OCI-M2 (cell line): ENCODE measurements around the gene TSHZ3.

Source experiments
- DNase-seq: peaks from one replicate; lab custom pipeline; 2025; ENCODE audit not compliant: unreplicated experiment; lab: John Stamatoyannopoulos, UW

The TSHZ3 gene, protein sequence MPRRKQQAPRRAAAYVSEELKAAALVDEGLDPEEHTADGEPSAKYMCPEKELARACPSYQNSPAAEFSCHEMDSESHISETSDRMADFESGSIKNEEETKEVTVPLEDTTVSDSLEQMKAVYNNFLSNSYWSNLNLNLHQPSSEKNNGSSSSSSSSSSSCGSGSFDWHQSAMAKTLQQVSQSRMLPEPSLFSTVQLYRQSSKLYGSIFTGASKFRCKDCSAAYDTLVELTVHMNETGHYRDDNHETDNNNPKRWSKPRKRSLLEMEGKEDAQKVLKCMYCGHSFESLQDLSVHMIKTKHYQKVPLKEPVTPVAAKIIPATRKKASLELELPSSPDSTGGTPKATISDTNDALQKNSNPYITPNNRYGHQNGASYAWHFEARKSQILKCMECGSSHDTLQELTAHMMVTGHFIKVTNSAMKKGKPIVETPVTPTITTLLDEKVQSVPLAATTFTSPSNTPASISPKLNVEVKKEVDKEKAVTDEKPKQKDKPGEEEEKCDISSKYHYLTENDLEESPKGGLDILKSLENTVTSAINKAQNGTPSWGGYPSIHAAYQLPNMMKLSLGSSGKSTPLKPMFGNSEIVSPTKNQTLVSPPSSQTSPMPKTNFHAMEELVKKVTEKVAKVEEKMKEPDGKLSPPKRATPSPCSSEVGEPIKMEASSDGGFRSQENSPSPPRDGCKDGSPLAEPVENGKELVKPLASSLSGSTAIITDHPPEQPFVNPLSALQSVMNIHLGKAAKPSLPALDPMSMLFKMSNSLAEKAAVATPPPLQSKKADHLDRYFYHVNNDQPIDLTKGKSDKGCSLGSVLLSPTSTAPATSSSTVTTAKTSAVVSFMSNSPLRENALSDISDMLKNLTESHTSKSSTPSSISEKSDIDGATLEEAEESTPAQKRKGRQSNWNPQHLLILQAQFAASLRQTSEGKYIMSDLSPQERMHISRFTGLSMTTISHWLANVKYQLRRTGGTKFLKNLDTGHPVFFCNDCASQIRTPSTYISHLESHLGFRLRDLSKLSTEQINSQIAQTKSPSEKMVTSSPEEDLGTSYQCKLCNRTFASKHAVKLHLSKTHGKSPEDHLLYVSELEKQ

DNA sequence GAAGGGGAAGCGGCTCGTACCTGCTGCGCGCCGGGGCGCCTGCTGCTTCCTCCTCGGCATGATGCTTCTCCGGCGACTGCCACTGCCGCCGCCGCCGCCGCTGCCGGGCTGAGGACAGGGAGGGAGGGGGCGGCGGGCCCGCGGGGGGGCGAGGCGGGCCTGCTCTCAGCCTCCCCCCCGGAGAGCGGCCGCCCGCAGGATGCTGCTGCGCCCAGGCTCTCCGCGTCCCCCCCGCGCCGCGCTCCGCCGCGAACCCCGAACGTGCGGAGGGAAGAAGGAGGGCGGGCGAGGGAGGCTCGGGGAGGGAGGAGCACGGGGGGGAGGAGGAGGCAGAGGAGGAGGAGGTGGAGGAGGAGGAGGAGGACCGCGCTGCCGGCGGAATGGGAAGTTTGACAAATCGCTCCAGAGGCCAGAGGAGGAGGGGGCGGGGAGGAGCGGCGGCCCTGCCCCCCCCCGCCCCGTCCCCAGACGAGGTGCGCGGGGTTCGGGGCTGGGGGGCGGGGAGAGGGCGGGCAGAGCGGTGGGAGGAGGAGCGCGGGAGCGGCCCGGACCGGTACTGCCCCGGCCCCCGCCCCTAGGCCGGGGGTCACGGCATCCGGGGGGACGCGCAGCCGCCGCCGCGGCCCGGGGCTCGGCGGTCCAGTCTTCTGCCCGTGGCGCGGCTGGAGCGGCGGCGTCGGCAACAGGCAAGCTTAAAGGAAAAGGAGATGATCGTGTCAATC, at the start of gene TSHZ3:
Gene TSHZ3, minus strand, starts transcription at position 277 of the 722 bp plus-strand sequence. Its CDS starts 217 bp downstream, at position 60.
- no peak for DNase-seq

DNA sequence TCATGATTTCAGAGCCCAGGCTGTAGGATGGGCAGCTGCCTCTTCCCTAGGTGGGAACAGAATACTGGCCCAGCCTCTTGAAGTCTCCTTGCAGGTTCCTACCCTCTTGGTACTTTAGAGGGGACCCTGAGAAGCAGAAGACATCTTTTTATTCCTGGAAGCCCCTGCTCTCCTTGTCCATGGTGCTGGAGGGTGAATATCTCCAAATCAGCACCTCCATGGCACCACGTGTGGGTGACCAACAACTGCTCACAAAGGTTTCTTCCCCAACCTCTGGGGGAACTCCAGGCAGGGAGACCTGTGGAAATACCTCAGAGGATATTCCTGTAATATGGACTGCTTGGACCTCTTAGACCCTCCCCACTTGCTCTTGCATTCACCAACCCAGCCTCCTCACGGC, 48.1 kb upstream of the TSHZ3 start:
- no peak for DNase-seq

DNA sequence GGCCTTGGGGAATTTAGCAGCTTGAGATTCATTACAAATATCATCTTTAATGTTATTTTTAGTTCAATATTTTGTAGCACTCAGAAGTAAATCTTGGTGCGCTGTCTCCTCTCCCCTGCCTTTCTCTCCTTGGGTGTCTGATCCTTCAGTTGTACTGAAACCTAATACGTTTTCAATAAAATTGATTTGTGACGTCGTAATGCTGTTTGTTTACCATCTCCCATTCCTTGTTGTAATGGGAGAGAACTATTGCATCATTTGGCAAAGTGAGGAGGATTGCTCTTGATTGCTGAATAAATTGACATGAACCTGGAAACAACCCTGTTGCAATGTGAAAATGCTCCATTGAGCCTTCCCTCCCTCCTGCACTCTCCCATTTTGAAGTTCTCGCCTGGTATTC, 43.2 kb upstream of the TSHZ3 start:
- DNase-seq = no peak

DNA sequence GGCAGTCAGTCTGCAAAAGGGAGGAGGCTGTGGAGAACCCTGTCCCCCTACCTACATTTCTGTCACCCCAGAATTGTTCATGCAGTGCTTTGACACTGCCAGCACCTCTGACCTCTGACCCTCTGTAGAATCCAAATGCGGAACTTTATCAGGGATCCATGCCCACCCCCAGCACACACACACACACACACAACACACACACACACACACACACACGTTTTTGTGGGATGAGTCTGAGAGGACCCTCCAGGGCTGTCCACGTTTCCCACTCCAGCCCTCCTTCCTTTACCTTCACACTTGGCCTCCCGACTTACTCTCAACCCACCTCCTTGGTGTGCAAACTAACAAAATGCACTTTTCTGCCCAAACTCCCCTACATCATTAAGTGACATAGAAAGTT, 42.3 kb upstream of the TSHZ3 start:
- no peak for DNase-seq

DNA sequence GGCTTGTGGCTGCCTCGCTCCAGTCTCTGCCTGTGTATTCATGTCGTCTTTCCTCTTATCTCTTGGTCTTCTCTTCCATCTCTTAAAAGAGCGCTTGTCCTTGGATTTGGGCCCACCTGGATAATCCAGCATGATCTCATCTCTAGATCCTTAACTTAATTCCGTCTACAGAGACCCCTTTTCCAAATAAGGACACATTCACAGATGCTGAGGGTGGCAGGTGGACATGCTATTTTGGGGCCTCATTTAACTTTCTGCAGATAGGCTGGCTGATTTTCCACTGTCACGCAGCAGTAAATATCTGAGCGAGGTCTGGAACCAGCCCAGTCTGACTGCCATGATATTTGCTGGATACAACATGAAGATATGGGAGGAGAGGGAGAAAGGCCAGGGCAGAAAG, 41.5 kb upstream of the TSHZ3 start:
- DNase-seq = no peak

DNA sequence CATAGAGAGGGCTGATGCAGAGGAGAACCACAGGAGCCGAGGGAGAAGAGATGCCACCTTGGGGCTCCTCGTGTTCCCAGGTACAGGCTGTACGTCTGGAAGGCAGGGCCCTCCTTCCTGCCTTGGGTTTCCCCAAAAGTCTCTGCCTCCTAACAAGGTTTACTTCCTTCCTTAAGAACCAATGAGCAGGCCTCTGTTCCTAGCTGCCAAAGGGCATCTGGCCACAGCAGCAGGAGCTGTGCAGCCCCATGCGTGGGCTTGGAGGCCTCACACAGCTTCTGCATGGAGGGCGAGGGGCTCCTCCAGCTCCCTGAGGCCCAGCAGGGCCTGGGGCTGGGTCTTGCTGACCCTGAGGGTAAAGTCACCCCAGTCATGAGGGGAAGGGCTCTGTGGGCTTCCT, 40.6 kb upstream of the TSHZ3 start:
- no peak for DNase-seq

DNA sequence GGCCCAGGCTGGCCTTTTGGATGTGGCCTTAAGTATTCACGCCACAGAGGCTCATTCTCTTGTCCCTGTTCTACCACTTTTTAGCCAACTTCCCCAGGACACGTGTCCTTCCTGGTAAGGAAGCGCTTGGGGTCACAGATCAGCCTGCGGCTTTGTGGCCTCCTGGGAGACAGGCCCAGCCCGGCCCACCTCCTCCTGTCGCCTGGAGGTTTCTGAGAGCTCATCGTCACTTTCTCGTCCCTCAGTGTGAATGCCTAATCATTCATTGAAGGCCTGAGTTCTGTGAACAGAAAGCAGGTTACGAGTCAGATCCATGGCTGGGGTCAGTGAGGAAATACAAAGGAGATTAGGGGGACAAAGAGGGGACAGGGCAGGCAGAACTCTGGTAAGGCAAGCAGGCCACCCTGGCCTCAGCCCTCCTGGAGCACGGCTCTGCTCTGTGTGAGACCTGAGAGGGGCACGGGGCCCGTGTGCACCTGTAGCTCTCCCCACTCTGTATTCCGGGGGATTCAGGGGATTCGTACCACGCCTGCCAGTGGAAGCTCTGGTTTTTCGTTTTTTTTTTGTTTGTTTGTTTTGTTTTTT, 38.6 kb upstream of the TSHZ3 start:
- no peak for DNase-seq

DNA sequence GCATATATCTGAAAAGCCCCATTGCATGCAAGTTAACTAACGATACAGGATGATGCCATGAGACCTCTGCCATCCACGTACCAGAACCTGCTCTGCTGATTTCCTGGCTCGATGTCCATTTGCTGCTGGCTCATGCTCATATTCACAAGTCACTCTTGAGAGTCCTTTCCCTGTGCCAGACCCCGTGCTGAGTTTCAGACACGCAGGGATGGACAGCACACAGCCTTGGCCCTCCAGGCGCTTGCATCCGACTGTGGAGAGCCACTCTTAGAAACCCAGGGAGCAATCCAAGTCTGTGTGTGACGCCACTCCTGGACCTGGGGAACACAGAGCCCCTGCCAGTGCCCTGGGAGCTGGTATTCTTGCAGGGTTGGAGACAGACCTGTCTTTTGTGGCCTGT, 37.6 kb upstream of the TSHZ3 start:
- no peak for DNase-seq

DNA sequence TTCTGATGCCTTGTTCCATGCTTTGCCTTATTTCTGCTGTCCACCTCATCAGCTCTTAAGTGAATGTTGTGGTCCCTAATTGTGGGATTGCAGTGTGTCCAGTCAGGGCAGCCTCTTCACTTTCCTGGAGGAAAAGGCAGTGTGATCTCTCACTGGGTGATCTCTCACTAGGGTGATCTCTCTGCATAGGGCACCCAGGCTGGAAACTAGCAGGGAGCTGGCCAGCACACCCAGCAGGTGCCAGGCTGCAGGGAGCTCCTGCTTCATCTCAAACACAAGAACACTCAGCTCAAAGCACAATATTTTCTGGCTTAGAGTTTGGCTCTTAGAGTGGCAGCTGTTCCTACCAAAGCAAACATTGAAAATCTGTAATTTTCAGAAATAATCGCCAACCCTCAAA, 36.5 kb upstream of the TSHZ3 start:
- no peak for DNase-seq

DNA sequence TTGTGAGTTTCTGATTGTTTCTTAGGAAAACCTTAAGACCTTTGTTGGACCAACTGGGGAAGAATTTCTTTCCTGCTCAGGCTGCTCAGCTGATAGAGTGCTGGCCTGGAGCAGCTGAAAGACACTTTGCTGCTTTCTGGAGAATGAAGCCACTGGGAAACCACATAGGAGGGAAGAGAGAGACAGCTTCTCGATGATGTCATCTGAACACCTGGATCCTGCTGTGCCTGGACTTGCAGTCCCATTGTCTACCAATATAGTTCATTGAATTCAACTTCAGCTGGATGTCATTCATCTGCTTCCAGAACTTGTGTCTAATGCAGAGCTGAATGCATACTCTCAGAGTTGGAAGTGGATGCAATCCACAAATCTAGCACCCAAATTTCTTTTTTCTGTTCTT, 34.3 kb upstream of the TSHZ3 start:
- DNase-seq = no peak

DNA sequence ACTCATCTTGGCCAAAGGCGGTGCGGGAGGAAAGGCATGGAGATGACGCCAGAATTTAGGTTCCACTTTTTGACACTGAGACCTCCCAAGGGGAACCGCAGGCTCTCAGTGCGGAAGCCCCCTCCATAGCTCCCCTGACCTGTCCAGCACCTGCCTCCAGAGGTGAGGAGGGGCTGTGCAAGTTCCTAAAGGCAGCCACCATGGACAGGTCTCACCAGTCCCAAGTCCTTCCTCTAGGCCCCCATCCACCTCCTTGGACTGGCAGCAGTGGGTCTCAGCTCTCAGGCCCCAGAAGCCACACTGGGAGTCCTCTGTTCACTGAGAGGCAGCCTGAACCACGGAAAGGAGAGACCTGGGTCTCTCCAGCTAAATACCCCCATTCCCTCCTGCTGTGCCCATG, 31.6 kb upstream of the TSHZ3 start:
- no peak for DNase-seq

DNA sequence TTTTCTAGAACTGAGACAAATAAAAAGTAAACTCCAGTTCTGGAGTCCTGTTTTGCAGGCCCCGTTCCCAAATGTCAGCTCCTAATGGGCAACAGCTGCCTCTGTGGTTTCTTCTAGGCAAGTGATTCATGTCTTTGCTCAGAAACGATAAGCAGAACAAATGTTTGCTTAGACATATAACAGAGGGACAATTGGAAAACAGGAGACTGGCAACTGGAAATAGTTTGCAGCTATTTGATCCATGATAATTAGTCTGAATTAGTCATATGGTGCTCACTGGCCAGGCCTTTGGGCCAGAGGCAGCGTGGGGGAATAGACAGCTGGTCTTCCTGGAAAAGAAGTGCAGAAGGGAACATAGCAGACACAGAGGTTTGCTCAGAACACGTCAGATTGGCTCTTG, 29.2 kb upstream of the TSHZ3 start:
- no peak for DNase-seq

DNA sequence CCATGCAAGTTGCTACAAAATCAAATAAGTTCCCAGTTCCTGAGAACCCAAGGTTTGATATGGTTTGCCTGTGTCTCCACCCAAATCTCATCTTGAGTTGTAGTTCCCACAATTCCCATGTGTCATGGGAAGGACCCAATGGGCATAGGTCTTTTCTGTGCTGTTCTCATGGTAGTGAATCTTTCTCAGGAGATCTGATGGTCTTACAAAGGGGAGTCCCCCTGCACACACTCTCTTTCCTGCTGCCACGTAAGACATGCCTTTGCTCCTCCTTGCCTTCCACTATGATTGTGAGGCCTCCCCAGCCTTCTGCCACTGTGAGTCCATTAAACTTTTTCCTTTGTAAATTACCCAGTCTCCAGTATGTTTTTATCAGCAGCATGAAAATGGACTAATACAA, 28.5 kb upstream of the TSHZ3 start:
- DNase-seq = no peak

DNA sequence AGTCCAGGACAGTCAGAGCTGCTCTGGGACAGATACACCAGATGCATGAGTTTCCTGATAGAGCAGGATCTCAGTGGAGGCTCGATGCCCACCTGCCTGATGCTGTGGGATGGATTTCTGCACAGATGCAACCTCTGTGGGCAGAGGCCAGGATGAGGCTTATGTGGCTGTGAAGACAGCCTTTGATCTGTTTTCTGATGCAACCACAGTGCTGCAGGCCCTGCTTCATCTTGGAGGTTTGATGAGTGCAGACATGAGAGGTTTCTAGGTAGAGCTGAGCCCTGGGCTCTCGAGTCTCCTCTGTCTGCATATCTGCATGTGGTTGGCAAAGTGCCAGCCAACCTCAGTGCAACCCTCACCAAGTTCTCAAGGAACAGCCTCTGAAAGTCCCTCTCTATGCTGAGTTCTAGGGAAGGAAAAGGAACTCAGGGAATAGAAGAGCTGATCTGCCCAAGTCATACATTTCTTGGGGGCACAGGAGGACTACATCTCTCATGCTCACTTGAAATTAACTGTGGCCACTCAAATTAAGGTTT, 23.1 kb upstream of the TSHZ3 start:
- no peak for DNase-seq

DNA sequence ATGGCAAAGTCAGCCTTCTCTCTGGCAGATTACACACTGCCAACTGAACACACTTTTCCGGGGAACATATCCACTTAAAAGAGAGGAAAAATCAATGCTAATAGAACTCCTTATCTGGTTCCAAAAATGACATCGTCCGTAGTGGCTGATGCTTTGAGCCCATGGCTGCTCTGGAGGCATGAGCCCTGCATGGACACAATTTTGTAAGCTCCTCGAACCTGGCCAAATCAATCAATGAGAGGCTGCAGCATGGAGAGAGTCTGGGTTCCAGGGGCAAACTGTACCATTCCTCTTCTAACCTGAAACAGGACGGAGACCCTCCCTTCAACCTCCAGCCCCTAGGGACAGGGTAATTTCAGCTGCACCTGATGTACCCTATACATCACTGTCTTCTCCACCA, 21.0 kb upstream of the TSHZ3 start:
- DNase-seq = no peak

DNA sequence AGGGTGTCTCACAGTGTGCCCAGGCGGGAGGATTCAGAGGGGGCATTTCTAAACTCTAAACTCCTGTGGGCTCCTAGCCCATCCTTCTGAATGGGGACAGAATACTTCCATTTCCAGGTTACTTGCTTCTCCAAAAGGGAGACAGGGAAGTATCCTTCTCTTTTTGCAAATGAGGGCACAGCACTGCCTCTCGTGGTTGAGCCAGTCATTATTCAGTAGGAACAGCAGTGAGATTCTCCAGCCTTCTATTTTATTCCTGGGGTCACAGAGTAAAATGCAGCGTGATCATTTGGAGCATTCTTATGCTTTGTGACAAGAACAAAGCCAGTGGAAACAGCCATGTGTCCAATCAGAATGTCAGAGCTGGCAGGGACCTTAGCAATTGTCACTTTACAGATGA, 15.7 kb upstream of the TSHZ3 start:
- no peak for DNase-seq

DNA sequence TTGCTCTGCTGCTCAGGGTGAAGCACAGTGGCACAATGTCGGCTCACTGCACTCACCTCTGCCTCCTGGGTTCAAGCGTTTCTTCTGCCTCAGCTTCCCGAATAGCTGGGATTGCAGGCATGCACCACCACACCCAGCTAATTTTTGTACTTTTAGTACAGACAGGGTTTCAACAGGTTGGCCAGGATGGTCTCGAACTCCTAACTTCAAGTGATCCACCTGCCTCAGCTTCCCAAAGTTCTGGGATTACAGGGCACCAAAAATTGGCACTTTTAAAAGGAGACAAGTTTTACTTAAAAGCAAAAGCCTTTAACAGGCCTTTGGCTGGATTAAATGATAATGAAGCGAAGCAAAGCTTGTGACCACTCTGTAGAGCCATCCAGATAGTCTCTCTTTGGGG, 12.5 kb upstream of the TSHZ3 start:
- no peak for DNase-seq

DNA sequence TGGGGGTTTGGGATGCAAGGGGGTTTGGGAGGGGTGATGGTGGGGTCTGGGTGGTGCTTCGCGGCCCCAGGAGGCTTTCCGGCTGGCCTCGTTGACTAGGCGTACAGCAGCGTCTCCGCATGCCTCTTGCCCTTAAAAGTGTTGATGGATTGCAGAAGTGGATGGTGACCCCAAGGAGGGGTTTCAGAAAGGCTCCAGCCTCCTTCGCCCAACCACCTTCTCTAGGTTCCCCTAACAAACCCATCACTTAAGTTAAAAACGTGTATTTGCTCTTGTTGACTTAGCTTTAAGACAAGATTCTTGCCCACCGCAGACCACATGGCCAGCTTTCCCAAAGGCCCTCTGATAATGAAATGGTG, 8.1 kb upstream of the TSHZ3 start:
- DNase-seq = no peak

DNA sequence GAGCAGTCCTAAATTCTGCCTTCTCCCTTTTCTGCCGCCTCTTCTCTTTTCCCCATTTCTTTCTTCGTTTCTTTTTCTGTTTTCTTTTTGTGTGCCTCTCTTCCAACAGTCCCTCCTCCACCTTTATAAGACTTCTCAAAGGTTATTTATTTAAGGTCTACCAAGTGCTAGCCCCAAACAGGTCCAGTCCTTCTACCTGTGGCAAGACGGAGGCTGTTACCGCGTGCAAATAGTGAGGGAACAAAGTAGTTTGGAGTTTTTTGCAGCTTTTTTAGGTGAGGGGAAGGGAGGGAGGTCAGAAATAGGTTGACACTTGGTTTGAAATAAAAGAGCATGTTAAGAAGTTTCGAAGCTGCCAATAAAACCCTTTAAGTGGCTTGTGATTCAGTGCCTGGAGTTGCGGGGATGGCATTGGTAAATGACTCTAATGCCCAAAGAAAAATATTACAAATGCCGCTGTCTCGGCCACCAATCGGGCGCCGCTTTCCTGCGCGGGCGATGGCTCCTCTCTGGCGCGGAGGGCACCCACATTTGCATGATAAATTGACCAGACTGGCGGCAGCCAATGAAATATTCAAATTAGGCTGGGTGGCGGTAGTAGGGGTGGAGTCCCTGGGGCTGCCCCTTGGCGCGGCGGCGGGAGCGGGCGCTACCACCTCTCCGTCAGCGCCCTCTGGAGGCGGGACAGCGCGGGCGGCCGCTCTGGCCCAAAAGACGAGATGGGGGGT, 7.5 kb upstream of the TSHZ3 start:
- no peak for DNase-seq

DNA sequence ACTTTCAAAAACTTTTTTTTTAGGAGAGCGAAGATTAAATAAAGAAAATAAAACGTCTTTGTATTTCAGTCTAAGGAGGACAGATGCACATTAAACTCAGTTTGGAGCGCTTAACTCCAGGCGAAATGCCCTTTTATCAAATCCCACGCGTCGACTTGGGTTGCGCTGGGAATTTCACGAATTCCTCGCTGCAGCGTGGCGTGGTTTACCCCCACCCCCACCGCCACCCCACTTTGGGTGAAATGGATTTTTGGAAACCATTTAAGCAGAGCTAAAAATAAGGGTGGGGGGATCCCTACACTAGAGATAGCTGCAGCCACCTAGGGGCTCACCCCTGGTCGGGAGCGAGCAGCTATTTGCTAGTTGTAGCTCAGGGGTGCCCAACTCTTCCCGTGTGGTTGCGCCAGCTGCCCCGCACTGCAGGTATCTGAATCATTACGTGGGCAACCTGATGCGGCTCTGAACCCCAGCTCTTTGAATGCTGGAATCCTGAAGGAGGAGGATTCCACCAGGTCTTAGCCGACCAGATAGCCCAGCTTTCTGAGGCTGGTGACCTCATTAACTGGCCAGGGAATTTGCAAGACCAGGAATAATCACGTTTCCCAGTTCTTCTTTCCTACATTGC, 6.5 kb upstream of the TSHZ3 start:
- DNase-seq = no peak
